Hematopoietic multipotent progenitor cell treated with erythropoietin and hydrocortisone succinate and interleukin-3 and kit ligand, for 8 days (in vitro differentiated cells): ENCODE data around the gene PROCR.
"Not testable (repeated sequence)": the region's sequence is repeated elsewhere in the genome, so short reads cannot be mapped to it uniquely, and the experiment has no call there.

Experiments
- DNase-seq: peaks from one replicate; pipeline ENCODE4 v3.0.0-alpha.2; 2015

PROCR gene

DNA sequence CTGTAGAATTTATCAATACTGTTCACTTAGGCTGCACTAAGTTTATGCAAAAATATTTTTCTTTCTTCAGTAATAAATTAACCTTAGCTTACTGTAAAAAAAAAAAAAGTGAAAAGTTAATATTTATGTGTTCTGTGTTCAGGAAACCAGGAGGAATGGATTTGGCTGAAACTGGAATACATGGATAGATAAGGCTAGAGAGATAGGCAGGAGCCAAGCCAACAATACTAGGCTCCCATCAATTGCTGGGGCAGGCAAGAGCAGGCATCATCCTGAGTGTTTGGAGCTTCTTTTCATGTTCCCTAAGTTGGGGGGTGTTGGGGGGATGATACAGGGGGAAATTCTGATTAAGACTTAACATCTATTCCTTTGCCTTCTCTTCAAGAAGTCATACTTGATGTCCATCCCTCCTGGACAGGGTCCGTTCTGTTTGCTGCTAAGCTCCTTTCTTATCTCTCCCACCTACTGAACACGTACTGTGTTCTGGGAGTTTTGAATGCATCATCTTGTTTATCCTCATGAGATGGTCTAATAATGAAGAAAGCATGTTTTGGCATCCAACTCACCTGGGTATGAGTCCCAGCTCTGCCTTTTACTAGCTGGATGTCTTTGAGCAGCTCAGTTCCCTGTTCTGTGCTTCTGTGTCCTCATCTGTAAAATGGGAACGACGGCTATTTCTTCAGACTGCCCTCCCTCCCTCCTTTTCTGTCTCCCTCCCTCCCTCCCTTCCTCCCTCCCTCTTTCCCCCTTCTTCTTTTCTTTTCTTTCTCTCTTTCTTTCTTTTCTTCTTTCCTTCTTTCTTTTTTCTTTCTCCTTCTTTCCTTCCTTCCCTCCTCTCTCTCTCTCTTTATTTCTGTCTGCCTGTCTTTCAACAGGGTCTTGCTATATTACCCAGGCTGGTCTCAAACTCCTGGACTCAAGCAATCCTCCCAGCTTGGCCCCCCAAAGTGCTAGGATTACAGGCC is 6.4 kb upstream of the PROCR start:
- DNase-seq = no peak

DNA sequence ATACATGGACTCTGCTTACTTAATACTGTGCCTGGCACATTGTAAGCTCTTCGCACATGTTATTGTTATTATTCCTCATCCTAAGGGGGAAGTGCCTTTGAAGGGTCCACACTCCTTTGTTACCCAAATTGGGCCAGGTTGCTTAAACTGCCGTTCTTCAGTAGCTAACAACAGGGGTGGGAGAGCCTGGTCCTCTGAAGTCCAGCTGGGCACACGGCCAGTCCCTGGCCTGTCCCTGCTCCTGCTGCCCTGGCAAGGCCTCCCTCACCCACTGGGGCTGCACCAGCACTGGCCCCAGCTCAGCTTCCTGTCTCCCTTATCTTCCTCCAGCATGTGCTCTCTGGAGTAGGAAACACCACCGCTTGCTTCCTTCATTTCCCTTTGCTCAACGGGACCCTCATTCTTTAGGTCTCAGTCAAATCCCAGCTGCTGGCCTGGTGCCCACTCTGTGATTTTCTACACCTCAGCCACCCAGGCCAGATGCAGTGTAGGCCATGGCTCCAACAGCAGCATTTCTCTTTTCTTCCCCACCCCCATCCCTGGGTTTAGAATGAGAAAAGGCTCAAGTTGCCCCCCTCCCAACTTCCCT is 5.5 kb upstream of the PROCR start:
- DNase-seq = peak; percentile 80

DNA sequence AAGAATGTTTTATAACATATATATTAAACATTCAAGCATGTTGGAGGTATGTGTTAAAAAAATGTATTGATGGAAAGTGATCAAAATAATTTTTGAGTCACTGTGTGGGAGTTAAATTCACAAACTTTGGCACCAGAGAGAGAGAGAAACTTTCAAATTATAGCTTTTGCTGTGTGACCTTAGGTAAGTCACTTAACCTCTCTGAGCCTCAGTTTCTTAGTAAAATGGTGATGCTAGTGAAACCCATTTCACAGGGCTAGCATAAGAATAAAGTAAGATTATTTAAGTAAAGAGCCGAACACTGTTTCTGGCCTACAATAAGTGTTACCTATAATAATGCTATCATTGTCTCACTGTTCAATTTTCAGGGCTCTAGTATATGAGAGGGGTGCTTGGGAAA is 4.1 kb upstream of the PROCR start:
- no peak for DNase-seq

DNA sequence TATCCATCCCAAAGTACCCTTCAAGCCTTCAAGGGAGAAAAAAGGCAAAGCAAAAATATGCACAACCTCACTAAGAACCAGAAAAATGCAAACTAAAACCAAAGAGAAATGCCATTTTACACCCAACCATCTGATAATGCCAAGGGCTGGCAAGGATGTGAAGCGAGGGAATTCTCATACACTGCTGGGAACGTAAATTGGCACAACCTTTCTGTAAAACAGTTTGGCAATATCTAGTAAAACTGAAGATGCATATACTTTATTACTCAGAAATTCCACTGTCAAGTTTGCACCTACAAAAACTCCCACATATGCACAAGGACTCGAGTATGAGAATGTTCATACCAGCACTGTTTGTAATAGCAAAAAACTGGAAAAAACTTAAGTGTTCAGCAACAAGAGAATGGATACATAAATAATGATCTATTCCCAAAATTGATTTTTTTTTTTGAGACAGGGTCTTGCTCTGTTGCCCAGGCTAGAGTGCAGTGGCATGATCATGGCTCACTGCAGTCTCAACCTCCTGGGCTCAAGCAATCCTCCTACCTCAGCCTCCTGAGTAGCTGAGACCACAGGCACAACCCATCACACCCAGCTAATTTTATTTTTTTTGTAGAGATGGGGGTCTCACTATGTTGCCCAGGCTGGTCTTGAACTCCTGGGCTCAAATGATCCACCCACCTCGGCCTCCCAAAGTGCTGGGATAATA is 3.0 kb upstream of the PROCR start:
- DNase-seq = not testable (repeated sequence)

DNA sequence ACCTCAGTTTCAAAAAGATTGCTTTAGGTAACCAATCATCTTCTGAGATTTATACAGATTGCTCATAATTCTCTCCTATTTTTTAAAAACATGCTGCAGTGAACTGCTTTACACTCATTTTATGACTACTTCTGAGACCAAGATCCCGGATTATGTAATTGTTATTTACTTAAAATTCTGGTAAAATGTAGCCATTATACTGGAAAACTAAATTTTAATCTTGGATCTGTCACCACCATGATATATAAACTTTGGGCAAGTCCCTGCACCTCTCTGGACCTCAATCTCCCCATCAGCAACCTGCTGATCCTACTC is 477 bp upstream of the PROCR start:
- no peak for DNase-seq

DNA sequence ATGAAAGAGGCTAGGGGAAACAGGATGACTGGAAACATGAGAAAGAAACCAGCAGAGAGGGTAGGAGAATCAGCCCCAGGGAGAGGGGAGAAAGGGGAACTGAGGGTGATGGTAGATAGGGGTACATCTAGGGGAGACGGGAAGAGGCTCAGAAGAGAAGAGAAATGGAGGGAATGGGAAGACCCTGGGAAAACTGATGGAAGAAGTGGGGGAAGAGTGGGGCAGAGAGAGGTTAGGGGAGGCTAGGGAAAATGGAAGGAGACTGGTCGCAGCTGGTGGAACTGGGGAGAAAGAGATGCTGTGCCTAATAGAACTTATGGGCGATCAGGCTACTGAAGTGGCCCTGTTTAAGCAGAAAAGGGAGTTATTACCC is 548 bp downstream of the PROCR start:
- no peak for DNase-seq

DNA sequence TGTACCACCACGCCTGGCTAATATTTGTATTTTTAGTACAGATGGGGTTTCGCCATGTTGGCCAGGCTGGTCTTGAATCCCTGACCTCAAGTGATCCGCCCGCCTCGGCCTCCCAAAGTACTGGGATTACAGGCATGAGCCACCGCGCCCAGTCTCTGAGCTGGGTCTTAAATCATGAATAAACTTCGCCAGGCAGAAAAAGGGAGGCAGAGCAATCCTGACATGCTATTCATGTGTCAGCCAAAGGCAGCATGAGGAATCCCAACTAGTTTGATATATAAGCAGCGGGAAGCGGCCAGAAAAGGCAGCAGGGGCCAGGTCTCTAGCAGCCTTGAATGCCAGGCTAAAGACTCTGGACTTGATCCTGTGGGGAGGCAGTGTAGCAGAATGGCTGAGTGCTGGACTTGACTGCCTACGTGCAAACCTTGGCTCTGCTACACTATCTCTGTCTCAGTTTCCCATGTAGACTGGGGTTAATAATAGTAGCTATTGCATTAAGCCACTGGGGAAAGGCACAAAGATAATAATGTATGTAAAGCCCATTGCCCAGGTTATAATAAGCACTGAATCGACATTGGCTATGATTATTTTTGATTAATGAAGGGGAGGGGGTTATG is 1.8 kb downstream of the PROCR start:
- DNase-seq = no peak

DNA sequence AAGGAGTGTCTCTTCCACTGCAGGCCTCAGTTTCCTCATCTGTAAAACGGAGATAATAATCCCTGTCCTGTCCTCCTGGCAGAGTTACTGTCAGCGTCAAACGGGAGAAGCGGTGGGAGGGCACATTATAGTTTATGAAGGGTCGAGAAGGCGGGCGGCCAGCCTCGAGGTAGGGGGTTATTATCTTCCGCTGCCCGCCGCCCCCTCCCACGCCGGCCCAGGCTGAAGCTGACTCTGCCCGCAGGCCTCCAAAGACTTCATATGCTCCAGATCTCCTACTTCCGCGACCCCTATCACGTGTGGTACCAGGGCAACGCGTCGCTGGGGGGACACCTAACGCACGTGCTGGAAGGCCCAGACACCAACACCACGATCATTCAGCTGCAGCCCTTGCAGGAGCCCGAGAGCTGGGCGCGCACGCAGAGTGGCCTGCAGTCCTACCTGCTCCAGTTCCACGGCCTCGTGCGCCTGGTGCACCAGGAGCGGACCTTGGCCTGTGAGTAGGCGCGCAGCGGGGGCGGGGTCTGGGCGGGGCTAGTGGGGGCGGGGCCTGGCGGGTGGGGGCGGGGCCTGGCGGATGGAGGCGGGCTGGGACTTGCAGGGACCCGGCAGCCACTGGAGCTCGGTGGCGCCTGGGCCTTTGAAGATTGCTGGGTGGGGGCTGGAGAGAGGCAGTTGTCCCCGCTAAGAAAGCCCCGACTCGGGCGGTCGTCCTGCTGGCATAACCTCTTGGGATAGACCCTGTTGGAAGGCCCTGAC is 2.8 kb downstream of the PROCR start:
- no peak for DNase-seq

DNA sequence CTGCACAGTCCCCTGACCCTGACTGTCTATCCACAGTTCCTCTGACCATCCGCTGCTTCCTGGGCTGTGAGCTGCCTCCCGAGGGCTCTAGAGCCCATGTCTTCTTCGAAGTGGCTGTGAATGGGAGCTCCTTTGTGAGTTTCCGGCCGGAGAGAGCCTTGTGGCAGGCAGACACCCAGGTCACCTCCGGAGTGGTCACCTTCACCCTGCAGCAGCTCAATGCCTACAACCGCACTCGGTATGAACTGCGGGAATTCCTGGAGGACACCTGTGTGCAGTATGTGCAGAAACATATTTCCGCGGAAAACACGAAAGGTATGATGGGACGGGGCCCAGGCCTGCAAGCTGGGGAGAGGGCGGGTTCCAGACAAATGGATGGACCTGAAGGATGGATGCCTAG is 4.3 kb downstream of the PROCR start:
- no peak for DNase-seq

DNA sequence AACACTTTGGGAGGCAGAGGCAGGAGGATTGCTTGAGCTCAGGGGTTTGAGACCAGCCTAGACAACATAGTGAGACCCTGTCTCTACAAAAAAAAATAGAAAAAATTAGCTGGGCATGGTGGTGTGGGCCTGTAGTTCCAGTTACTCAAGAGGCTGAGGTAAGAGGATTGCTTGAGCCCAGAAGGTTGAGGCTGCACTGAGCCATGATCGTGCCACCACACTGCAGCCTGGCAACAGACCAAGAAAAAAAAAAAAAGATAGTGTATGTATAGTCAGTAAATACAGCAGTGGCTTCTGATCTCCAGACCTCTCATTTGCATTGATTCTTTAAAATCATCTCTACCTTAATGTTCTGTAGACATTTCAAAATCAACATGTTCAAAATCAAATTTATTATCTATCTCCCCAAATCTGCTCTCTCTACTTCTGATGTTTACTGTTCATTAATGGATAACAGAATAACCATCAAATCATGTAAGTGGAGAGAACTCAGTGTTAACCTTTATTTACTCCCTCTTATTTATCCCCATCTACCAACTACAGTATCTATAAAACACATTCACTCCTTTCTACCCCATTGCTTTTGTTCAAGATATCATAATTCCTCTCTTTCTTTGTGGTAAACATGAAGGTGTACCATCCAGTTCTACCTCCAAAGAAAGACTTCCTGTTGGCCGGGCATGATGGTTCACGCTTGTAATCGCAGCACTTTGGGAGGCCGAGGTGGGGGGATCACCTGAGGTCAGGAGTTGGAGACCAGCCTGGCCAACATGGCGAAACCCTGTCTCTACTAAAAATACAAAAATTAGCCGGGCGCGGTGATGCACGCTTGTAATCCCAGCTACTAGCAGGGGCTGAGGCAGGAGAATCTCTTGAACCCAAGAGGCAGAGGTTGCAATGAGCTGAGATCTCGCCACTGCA is 7.7 kb downstream of the PROCR start:
- DNase-seq = peak; percentile 43

DNA sequence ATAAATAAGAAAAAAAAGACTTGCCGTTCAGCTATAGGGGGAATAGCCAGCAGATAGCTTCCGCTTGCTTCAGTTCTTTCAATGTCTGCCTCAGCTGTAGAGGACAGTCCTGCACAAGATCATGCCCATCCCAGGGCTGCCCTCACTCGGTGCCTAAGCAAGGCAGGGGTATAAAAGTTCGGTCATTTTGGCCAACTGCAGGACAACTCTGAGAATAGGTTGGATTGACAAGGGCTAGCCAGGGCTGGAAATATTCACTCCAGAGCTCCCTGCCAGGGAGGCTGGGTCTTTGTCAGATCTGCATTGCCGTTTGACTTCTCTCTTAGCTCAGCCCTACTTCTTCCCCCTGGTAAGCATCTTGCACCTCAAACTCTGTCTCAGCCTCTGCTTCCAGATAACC is 8.4 kb downstream of the PROCR start:
- DNase-seq = no peak

DNA sequence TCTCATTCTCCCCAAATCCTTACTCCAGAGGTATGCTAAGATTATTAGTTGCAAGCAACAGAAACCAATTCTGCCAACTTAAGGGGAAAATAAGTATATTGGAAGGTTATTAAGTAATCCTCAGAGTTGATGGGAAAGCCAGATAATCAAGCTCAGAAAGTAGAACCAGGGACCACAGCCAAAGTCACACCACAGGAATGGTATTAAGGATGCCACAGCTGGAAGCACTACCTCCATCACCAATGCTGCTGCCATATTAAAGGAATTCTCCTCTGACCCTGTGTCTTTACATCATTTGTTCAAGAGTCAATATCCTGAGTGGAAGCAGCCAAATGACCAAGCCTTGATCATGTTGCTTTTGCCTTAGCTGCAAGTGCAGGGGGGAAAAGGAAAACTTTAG is 9.9 kb downstream of the PROCR start:
- DNase-seq = no peak

DNA sequence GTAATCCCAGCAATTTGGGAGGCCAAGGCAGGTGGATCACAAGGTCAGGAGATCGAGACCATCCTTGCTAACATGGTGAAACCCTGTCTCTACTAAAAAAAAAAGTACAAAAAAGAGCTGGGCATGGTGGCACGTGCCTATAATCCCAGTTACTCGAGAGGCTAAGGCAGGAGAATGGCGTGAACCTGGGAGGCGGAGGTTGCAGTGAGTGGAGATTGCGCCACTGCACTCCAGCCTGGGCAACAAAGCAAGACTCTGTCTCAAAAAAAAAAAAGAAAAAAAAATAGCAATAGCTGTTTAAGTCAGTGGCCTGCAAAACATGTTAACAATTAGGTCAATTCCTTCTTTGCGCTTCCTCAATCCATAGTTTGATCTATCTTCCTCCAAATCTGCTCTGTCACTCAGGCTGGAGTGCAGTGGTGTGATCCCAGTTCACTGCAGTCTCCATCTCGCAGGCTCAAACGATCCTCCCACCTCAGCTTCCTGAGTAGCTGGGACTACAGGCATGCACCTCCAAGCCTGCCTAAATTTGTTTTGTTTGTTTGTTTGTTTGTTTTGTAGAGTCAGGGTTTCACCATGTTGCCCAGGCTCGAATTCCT is 14.9 kb downstream of the PROCR start:
- not testable (repeated sequence) for DNase-seq

DNA sequence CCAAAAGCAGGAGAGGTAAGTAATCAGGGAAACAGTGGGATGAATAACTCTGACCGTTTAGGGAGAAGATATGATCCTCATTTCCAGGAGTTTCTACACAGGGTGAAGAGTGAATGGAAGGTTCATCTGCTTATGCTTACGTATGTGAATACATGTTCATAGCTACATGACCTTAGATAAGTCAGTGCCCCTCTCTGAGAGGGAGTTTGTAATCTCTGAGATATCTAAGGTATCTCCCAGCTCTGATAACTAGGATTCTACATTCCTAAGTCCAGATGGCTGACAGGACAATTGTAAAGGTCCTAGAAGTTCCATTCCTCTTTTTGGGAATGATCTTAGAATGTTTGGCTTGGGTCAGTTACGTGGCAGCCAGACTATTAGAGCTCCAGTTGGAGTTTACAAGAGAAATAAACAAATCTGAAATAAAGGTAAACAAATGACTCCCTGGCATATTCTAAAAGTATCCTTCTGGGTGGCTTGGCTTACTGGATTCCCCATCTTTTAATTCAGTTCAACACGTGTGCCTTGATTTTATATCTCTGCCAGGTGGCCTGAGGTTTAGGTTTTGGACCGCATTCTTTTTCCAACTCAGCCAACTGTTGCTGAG is 15.8 kb downstream of the PROCR start:
- no peak for DNase-seq

DNA sequence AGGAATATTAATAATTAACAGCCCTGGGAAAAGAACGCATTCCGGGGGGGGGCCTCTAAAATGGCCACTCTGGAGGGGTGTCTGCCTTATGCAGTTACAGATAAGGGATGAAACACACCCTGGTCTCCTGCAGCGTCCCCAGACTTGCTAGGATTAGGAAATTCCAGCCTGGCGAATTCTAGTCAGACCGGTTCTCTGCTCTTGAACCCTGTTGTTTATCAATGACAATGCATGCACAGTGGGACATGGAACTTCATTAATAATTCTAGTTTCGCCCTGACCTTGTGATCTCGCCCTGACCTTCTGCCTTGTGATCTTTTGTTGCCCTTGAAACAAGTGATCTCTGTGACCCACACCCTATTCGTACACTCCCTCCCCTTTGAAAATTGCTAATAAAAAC is 17.4 kb downstream of the PROCR start:
- not testable (repeated sequence) for DNase-seq

DNA sequence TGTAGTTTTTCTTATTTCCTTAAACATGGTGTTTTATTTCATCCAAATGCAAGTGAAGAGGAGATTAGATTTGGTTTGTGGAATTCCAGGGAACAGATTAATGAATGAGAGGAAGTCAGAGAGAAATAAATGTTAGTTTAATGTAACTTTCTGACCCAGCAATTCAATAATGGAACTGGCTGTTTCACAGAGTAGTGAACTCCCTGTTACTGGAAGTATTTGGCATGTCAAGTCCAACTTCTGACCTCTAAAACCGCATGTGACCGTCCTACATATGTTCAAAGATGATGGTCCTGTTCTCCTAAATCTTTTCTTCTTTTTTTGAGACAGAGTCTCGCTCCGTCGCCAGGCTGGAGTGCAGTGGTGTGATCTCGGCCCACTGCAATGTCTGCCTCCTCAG is 18.7 kb downstream of the PROCR start:
- no peak for DNase-seq

DNA sequence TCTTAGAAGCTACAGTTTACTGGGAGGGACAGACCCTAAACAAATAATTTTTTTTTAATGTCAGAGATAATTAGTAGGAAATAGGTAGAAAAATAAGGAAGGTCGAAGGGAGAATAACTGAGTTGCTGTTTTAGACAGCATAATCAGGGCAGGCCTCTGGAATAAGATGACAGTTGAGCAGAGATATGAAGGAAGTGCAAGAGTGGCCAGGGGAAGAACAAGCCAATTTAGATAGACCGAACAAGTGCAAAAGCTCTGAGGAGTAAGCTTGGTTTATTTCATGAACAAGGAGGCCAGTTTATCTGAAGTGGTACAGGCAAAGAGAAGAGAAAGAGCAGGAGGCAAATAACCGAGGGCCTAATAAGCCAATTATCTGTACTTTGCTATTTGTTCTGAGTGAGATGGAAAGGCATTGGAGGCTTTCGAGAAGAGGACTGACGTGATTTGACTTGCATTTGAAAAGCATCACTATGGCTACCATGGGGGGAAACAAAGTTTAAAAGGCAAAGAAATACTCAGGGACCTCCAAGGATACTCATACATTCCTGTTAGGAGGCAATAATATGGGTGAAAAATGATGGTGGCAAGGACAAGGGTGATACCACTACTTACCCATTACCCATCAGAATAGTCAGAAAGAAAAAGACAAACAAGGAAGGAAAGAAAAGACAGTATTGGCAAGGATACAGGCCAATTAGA is 19.7 kb downstream of the PROCR start:
- DNase-seq = peak; percentile 41

DNA sequence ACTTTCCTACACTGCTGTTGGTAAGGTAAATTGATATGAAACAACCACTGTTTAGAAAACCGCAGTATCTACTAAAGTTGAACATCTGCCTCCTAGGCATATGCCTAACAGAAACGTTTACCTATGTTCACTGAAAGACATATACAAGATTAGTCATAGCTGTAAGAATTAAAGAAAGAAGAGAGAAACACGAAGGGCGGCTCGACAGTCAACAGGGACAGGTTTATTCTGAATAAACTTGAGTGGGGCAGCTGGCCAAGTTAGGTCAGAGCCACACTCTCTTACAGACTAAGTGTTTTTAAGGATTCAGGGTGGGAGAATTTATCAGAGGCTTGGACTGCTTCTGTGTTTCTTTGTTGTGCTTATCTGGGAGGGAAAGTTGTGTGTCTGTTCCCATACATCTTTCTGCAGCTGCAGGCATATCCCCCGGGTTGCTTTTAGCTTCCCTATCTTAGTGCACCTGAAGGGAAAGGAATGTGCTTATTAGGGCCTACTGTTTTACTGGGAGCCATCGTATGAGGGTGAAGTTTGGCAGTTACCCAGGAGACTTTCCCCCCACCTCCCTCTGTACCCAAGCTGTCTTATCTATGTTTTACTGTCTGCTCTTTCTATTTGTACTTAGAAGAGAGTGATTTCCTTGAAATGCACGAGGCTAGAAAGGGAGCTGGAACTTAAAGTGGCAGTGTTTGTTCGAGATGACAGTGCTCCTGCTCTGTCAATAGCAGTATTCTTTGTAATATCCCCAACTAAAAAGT is 20.4 kb downstream of the PROCR start:
- DNase-seq = peak; percentile 95

DNA sequence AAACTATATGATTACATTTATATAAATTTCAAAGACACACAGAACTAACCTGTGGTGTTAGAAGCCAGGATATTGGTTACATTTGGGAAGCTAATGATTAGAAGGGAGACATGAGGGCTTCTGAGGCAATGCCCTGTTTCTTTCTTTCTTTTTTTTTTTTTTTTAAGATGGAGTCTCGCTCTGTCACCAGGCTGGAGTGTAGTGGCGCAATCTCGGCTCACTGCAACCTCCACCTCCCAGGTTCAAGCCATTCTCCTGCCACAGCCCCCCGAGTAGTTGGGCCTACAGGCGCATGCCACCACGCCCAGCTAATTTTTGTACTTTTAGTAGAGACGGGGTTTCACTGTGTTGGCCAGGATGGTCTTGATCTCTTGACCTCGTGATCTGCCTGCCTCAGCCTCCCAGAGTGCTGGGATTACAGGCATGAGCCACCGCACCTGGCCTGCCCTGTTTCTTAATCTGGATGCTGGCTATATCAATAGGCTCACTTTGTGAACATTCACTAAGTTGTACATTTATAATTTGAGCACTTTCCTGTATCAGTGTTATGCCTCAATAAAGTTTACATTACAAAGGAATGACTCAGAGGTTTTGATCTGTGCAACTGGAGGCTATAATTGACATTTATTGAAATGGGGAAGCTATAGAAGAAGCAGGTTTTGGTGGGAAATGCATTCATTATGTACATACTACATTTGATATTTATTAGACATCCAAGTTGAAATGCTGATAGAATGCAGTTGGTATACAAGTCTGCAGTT is 21.3 kb downstream of the PROCR start:
- DNase-seq = not testable (repeated sequence)
